ENCODE results near the gene RTL10. TPM values are rescaled to one million over a fixed set of nuclear protein-coding genes. Genes with fewer than 3 reads are reported as not detected.

RTL10 gene
- total RNA-seq, 6 experiments from 2014 or later = 6.4 to 9.1 (median 6.6) TPM

DNA sequence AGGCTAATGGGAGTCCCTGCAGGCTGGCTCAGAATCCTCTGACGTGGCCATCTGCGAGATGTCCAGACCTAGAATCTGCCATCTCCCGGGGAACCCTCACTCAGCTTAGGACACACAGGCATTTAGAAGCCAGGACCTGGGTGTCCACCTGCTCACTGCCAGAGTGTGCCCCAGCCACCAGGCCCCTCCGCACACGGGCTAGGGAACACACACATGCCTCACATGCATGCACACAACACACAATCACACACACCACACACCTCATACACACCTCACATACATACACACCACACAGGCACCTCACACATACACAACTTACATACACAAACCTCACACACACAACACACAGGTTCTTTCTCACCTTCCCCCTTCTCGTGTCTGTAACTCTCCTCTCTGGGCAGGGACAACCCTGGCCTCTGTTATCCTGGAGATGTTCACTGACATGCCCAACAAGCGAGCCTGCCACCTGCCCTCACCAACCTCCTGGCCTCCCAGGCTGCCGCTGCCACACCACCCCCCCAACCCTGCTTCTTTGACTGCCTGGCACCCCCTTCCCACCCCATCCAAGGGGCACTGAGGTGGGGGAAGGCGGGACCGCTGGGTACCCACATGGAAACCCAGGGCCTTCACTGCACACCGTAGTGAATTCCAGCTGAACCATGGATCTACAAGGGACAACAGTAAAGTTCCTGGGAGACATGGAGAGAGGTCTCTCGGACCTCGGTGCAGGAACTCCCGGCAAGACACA lies 38.1 kb downstream of the RTL10 start:
- Histone ChIP-seq H3K36me3 (no peaks in the 10 kb centered on the region), H3K27me3 (no peaks in the 10 kb centered on the region), H3K4me3 (no peak overlapping the region), H3K9me3 (no peaks in the 10 kb centered on the region), H3K4me1 (no peaks in the 10 kb centered on the region), H3K27ac (no peak overlapping the region)
- TF ChIP-seq, protein P1, sequence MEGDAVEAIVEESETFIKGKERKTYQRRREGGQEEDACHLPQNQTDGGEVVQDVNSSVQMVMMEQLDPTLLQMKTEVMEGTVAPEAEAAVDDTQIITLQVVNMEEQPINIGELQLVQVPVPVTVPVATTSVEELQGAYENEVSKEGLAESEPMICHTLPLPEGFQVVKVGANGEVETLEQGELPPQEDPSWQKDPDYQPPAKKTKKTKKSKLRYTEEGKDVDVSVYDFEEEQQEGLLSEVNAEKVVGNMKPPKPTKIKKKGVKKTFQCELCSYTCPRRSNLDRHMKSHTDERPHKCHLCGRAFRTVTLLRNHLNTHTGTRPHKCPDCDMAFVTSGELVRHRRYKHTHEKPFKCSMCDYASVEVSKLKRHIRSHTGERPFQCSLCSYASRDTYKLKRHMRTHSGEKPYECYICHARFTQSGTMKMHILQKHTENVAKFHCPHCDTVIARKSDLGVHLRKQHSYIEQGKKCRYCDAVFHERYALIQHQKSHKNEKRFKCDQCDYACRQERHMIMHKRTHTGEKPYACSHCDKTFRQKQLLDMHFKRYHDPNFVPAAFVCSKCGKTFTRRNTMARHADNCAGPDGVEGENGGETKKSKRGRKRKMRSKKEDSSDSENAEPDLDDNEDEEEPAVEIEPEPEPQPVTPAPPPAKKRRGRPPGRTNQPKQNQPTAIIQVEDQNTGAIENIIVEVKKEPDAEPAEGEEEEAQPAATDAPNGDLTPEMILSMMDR (IDR thresholded peaks at IDR 0.05) = no peak
- TF ChIP-seq POLR2A (IDR thresholded peaks at IDR 0.05) = no peak
- intact Hi-C loops (cut with DNase I) = no loop called here
- DNase-seq (peak in 1 of 3 donors; percentile 11), ATAC-seq (no peak)
- 91% methylated on average over 11 of the region's 14 CpGs for WGBS (ENCODE audit: insufficient coverage, low coverage, low lambda C conversion rate, missing lambda C conversion rate)

GRCh38 chr22:19815823-19816290 lies 38.8 kb downstream of the RTL10 start:
- DNase-seq = no peak
- 80% methylated on average over 1 of the region's 16 CpGs for WGBS (ENCODE audit: insufficient coverage, low coverage, low lambda C conversion rate, missing lambda C conversion rate)
- intact Hi-C loops (cut with DNase I) = no loop called here

GRCh38 chr22:19815093-19815822 lies 39.4 kb downstream of the RTL10 start:
- intact Hi-C loops (cut with DNase I) = no loop called here
- no peak for ATAC-seq
- WGBS (ENCODE audit: insufficient coverage, low coverage, low lambda C conversion rate, missing lambda C conversion rate) = 94% methylated on average over 10 of the region's 18 CpGs

More at GRCh38 chr22:19815823-19816290, 38.8 kb downstream of the RTL10 start:
- Histone ChIP-seq H3K27ac (no peak overlapping the region), H3K36me3 (no peaks in the 10 kb centered on the region), H3K4me1 (no peaks in the 10 kb centered on the region), H3K27me3 (no peaks in the 10 kb centered on the region), H3K9me3 (no peaks in the 10 kb centered on the region), H3K4me3 (no peak overlapping the region)
- no peak for ATAC-seq
- TF ChIP-seq POLR2A (IDR thresholded peaks at IDR 0.05) = no peak

DNA sequence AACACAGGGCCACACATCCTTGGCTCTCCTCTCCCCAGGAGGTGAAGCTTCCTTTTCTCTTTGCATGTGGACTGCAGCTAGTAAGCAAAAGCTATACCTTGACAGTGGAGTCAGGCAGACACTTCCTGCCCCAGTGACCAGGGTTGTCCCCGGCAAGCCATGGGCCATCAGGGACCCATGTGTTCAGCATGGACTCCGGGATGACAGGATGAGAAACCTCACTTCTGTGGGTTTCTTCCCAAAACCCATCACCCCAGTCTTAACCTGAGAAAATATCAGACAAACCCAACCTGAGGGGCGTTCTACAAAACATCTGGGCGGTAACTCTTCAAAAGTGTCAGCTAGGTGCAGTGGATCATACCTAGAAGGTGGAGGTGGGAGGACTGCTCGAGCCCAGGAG lies 40.2 kb downstream of the RTL10 start:
- Histone ChIP-seq H3K9me3 (no peaks in the 10 kb centered on the region), H3K36me3 (no peaks in the 10 kb centered on the region), H3K27me3 (no peaks in the 10 kb centered on the region), H3K4me3 (no peak overlapping the region), H3K27ac (no peak overlapping the region), H3K4me1 (peaks cover 0 to 2% (median 0%) of the 10 kb centered on the region in 4 donors)
- 92% methylated on average over 2 of the region's 5 CpGs for WGBS (ENCODE audit: insufficient coverage, low coverage, low lambda C conversion rate, missing lambda C conversion rate)
- no peak for DNase-seq
- intact Hi-C loops (cut with DNase I) = no loop called here
- no peak for ATAC-seq
- TF ChIP-seq, protein P1 (IDR thresholded peaks at IDR 0.05) = no peak
- TF ChIP-seq POLR2A (IDR thresholded peaks at IDR 0.05) = no peak

More at GRCh38 chr22:19815093-19815822, 39.4 kb downstream of the RTL10 start:
- H3K27ac ChIP-seq = no peak overlapping the region
- H3K4me1 ChIP-seq = no peaks in the 10 kb centered on the region
- DNase-seq = peak in 1 of 3 donors; percentile 15
- H3K27me3 ChIP-seq = no peaks in the 10 kb centered on the region
- H3K36me3 ChIP-seq = no peaks in the 10 kb centered on the region
- TF ChIP-seq, protein P1 (IDR thresholded peaks at IDR 0.05) = no peak
- no peak for TF ChIP-seq POLR2A (IDR thresholded peaks at IDR 0.05)
- no peaks in the 10 kb centered on the region for H3K9me3 ChIP-seq
- no peak overlapping the region for H3K4me3 ChIP-seq

GRCh38 chr22:19812910-19813309 lies 41.8 kb downstream of the RTL10 start:
- ATAC-seq (no peak), DNase-seq (no peak)
- no peaks in the 10 kb centered on the region for H3K27me3 ChIP-seq
- TF ChIP-seq, protein P1 (IDR thresholded peaks at IDR 0.05) = no peak
- TF ChIP-seq POLR2A (IDR thresholded peaks at IDR 0.05) = no peak
- intact Hi-C loops (cut with DNase I) = no loop called here
- no peaks in the 10 kb centered on the region for H3K36me3 ChIP-seq
- H3K27ac ChIP-seq = no peak overlapping the region
- no peak overlapping the region for H3K4me3 ChIP-seq
- H3K4me1 ChIP-seq = peaks cover 0 to 5% (median 0%) of the 10 kb centered on the region in 4 donors
- no peaks in the 10 kb centered on the region for H3K9me3 ChIP-seq
- WGBS (ENCODE audit: insufficient coverage, low coverage, low lambda C conversion rate, missing lambda C conversion rate) = 94% methylated on average over 10 of the region's 11 CpGs
